Measurements from ENCODE around the gene ENOX1.

GRCh38 chr13:43239275-43239840 is 547.4 kb downstream of the ENOX1 start:
- TF ChIP-seq TBP (CRISPR knock-in tag; IDR thresholded peaks at IDR 0.05) (no peak), YY1 (IDR thresholded peaks at IDR 0.05; ENCODE audit: insufficient read depth, insufficient replicate concordance, low read depth, low read length) (no peak), ZNF691 (CRISPR knock-in tag; IDR thresholded peaks at IDR 0.05; ENCODE audit: borderline replicate concordance, low read depth) (no peak), GLMP (CRISPR knock-in tag; IDR thresholded peaks at IDR 0.05; ENCODE audit: borderline replicate concordance) (no peak)
- TF ChIP-seq, protein P1, sequence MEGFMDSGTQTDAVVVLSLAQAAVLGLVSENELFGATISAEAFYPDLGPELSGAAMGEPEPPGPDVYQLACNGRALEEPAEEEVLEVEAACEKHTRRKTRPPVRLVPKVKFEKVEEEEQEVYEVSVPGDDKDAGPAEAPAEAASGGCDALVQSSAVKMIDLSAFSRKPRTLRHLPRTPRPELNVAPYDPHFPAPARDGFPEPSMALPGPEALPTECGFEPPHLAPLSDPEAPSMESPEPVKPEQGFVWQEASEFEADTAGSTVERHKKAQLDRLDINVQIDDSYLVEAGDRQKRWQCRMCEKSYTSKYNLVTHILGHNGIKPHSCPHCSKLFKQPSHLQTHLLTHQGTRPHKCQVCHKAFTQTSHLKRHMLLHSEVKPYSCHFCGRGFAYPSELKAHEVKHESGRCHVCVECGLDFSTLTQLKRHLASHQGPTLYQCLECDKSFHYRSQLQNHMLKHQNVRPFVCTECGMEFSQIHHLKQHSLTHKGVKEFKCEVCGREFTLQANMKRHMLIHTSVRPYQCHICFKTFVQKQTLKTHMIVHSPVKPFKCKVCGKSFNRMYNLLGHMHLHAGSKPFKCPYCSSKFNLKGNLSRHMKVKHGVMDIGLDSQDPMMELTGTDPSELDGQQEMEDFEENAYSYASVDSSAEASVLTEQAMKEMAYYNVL (CRISPR knock-in tag; IDR thresholded peaks at IDR 0.05; ENCODE audit: borderline replicate concordance), result no peak
- TF ChIP-seq, protein P2, sequence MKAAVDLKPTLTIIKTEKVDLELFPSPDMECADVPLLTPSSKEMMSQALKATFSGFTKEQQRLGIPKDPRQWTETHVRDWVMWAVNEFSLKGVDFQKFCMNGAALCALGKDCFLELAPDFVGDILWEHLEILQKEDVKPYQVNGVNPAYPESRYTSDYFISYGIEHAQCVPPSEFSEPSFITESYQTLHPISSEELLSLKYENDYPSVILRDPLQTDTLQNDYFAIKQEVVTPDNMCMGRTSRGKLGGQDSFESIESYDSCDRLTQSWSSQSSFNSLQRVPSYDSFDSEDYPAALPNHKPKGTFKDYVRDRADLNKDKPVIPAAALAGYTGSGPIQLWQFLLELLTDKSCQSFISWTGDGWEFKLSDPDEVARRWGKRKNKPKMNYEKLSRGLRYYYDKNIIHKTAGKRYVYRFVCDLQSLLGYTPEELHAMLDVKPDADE (CRISPR knock-in tag; IDR thresholded peaks at IDR 0.05), result no peak
- TF ChIP-seq, protein P3, sequence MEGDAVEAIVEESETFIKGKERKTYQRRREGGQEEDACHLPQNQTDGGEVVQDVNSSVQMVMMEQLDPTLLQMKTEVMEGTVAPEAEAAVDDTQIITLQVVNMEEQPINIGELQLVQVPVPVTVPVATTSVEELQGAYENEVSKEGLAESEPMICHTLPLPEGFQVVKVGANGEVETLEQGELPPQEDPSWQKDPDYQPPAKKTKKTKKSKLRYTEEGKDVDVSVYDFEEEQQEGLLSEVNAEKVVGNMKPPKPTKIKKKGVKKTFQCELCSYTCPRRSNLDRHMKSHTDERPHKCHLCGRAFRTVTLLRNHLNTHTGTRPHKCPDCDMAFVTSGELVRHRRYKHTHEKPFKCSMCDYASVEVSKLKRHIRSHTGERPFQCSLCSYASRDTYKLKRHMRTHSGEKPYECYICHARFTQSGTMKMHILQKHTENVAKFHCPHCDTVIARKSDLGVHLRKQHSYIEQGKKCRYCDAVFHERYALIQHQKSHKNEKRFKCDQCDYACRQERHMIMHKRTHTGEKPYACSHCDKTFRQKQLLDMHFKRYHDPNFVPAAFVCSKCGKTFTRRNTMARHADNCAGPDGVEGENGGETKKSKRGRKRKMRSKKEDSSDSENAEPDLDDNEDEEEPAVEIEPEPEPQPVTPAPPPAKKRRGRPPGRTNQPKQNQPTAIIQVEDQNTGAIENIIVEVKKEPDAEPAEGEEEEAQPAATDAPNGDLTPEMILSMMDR (CRISPR knock-in tag; IDR thresholded peaks at IDR 0.05), result no peak

All from HepG2 (cell line).